Globus pallidus (tissue), 1 donor: ENCODE results near the gene PDX1.

Experiments
- DNase-seq: peaks from one replicate; pipeline ENCODE4 v3.0.0-alpha.2; 2015; ENCODE audit warnings: low spot score

The PDX1 gene

GRCh38 chr13:27919934-27920676 lies at the start of gene PDX1:
TSS of gene PDX1 (plus strand) at chr13:27920000. CDS start at chr13:27920139, 139 bp downstream.
- no peak for DNase-seq

GRCh38 chr13:27878274-27878673 lies 41.5 kb upstream of the PDX1 start:
- DNase-seq: no peak

DNA sequence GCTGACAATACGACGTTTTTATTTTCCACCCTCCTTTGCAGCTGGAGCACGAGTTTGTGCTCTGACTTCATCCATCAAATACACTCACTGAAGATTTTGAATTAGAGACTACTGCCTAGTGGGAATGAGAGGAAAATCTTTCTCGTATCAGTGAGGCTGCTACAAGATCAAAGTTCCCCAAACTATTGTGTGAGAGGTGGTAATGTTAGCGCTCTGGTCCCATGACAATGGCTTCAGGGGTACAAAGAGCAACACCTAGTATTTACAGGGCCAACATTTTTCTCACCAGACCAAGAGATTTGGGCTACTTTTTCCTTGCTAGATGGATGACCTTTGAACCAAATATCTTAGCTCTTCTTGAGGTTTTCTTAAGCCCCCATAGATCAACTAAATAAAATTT lies 30.3 kb upstream of the PDX1 start:
- DNase-seq: no peak

- no peak for DNase-seq
Observed at GRCh38 chr13:27896726-27897125, 23.1 kb upstream of the PDX1 start.

- DNase-seq: no peak
Observed at GRCh38 chr13:27904719-27905118, 15.1 kb upstream of the PDX1 start.

DNA sequence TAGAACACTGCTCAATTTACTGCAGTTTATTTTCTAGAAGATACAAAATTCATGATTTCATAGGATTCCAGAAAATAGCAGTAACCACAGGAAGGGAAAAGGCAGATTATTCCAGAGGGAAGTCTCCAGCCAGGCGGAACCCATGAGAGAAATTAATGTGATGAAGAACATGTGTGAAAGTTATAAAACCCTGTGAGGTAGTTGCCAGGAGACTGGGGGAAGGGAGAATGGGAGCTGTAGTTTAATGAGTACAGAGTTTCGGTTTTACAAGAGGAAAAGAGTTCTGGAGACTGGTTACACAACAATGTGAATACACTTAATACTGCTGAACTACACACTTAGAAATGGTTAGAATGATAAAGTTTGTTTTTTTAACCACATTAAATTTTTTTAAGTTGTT lies 14.2 kb upstream of the PDX1 start:
- DNase-seq: no peak

DNA sequence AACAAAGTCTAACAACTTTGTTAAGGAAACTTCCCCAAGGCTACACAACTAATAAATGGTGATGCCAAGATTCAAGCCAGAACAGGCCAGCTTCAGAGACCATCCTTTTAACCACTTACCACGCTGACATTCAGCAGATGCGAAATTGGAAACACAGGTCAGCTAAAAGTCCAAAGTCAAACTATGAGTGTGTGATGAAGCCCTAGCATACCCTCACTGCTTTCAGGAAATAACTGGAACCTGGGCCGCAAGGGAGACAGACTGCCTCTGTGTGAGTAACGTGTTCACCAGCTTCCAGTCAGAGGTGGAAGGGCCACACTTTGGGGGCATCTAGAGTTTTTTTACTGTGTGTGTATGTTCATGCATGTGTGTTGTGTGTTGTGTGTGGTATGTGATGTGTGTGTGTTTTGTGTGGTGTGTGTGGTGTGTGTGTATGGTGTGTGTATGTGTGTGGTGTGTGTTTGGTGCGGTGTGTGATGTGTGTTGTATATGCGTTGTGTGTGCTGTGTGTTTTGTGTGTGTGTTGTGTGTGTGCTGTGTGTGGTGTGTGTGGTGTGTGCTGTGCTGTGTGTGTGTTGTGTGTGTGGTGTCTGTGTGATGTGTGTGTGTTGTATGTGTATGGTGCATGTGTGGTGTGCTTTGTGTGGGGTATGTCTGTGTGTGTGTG lies 12.5 kb upstream of the PDX1 start:
- DNase-seq: no peak

DNA sequence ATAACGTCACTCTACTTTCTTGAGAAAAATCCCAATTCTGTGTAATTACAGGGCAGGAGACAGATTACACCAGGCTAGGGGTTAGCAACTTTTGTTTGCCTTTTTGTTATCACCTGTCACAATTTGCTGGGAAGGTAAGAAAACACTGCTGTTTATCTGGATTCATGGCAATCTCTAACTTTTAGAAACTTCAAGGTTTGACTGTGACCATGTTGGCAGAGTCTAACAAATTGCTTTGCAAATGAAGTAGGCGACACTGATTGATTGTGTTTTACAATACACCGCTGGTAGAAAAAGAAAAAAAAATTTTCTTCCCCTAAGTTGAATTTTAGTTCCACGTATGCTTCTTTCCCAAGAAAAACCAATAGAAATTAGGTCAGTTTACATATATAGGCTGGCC lies 10.4 kb upstream of the PDX1 start:
- DNase-seq: no peak

DNA sequence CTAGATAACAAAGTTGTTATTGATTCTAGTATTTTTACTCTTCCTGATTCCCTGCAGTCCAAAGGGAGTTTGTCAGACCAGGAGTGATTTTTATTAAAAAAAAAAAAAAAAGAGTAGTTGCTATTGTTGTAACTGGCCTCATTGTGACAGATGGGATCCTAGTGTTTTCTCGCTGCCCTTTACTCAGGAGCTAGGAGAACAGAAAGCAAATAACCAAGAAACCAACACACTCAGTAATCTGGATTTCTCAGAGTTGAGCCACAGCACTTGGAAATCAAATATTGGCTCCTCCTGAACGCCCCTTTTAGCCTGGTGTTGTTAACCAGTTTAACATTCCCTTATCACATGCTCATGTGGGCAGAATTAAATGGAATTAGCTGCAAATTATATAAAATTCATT lies 8.3 kb upstream of the PDX1 start:
- no peak for DNase-seq

GRCh38 chr13:27913160-27913559 lies 6.6 kb upstream of the PDX1 start:
- DNase-seq: no peak

GRCh38 chr13:27915301-27916207 lies 4.2 kb upstream of the PDX1 start:
- no peak for DNase-seq

GRCh38 chr13:27917121-27917947 lies 2.5 kb upstream of the PDX1 start:
- DNase-seq: no peak

DNA sequence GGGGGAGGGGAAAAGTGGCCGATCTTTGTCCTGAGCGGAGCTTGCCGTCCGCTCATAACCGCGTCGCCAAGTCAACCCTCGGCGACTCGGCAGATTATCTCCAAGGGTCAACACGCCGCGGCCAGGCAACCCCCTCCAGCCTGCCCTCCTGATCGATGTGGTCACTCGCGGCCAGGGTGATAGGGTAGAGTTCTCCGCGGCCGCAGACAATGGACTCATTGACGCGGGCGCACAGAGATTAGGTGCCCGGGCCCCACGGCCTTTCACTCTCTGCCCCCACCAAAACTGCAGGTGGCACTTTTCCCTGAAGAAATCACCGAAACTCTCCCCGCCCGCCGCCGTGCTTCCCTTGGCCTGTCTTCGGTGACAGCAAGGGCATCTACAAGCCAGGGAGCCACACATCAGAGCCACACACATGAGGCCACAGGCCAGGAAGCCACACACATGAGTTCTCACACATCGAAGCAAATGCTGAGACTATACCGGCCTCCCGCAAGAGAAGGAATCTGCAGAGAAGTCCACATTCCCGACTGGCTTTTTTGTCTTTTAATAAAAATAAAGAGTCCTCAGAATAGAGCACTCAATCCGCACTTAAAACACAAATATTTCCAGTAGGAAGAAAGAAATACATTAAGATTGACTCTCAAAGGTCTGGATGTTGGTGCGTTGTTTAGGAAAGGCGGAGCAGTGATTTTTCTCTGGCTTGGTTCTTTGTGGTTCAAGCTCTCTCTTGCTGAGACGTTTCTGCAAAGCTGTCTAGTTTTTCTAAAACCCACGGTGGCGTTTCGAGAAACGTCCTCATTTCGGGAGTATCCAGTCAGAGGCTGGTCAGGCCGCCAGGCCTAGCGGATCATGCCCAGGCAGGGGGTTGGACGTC lies 1.5 kb upstream of the PDX1 start:
- no peak for DNase-seq

- DNase-seq: no peak
Observed at GRCh38 chr13:27918918-27919658, 712 bp upstream of the PDX1 start.

GRCh38 chr13:27919659-27919933 lies 204 bp upstream of the PDX1 start:
- peak; percentile 4 for DNase-seq

GRCh38 chr13:27920677-27921420 lies 1.0 kb downstream of the PDX1 start:
- no peak for DNase-seq

DNA sequence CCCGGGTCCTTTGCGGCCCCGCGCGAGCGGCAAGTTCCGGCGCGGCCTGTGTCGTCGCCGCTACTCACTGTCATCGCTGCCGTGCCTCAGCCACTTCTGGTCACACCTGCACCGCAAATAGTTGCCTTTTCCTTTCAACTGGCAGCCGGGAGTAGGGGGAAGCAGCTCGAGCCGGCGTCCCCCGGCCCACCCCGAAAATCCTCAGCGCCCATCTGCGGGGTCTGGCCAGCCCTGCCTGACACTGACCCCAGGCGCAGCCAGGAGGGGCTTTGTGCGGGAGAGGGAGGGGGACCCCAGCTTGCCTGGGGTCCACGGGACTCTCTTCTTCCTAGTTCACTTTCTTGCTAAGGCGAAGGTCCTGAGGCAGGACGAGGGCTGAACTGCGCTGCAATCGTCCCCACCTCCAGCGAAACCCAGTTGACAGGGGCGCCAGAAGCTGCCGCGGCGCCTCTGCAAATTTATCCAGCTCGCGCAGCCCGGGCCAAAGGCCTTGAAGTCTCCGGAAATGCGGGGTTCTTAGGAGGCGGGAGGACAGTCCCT lies 1.7 kb downstream of the PDX1 start:
- DNase-seq: no peak

- DNase-seq: no peak
Observed at GRCh38 chr13:27921961-27922882, 2.4 kb downstream of the PDX1 start.
